Activated naive CD4-positive, alpha-beta T cell treated with anti-CD3 and anti-CD28 coated beads for 36 hours (primary cell): Measurements from ENCODE around the gene NEB. TPM values are rescaled to one million over a fixed set of nuclear protein-coding genes. Genes with fewer than 3 reads are reported as not detected.
"Not testable (repeated sequence)": the region's sequence is repeated elsewhere in the genome, so short reads cannot be mapped to it uniquely, and the experiment has no call there.

ENCODE experiments used
- CTCF ChIA-PET: fragments of 350-600 bp; sonication (Branson Sonifier 250); formaldehyde crosslinking; loops from one replicate; lab custom pipeline; 2021; ENCODE audit warnings: antibody characterized with exemption; lab: Charles Lee
- DNase-seq: peaks from one replicate; pipeline ENCODE4 v3.0.0-alpha.2; 2020
- H3K27ac Mint-ChIP-seq: one replicate; pipeline ENCODE4 v1.8.0; 2021; ENCODE audit warnings: mild to moderate bottlenecking, mixed read lengths
- H3K27me3 Mint-ChIP-seq: one replicate; pipeline ENCODE4 v1.8.0; 2021; ENCODE audit warnings: low read depth, mixed read lengths
- H3K36me3 Mint-ChIP-seq: one replicate; pipeline ENCODE4 v1.8.0; 2021; ENCODE audit warnings: low read depth, mixed read lengths
- H3K4me1 Mint-ChIP-seq: one replicate; pipeline ENCODE4 v1.8.0; 2021; ENCODE audit warnings: low read depth, mixed read lengths
- H3K4me3 Mint-ChIP-seq: one replicate; pipeline ENCODE4 v1.8.0; 2021; ENCODE audit warnings: mild to moderate bottlenecking, moderate library complexity, mixed read lengths
- H3K9me3 Mint-ChIP-seq: one replicate; pipeline ENCODE4 v1.8.0; 2021; ENCODE audit warnings: mixed read lengths
- intact Hi-C: fragments of 100-400 bp; cut with micrococcal nuclease; formaldehyde crosslinking; loops from one replicate; pipeline ENCODE4 v1.15.1; 2023
- total RNA-seq, 2 experiments: library from RNA; stranded (reverse); gene quantifications; one replicate each; pipeline ENCODE4 v1.2.3, GENCODE V29; 2021

Gene NEB
- total RNA-seq, 2 experiments from 2014 or later, result 0.14 to 0.22 TPM

DNA sequence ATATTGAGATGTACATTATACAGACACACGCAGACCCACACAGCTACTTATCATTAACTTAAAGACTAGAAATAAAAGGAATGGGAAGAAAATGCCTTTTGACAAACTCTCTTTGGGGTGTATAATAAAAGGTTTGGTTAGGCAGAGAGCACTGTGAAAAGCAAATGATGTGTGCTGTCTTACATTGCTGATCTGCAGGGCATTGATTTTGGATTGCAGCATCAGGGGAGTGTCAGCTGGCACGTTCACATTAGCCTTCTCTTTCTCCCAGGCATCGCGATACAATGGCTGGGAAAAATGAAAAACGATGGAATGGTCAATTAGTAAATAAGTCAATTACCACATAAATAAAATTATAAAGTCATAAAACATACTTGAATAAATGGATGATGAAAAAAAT, 153.0 kb downstream of the NEB start:
- H3K36me3 Mint-ChIP-seq, intact Hi-C loops, H3K27me3 Mint-ChIP-seq, H3K4me3 Mint-ChIP-seq, H3K9me3 Mint-ChIP-seq, H3K4me1 Mint-ChIP-seq, H3K27ac Mint-ChIP-seq, DNase-seq, CTCF ChIA-PET: not testable (repeated sequence)

DNA sequence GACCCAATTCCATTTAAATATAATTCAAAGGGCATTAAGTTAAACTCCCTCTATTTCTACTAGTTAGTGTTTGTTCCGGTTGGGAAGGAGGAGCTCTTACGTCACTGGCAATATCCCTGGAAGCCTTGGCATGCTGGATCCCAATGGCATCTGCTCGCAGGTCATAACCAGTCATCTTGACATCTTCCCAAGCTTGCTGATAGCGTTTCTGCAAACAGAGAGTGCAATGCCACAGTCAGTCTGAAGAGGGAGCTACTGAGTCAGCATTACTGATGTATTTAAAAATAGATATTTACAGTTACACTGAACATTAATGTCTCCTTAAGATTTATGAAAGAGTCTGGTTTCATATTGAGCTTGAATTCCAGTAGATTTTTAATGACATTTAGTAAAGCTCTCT, 153.6 kb downstream of the NEB start:
- CTCF ChIA-PET, H3K27me3 Mint-ChIP-seq, H3K4me1 Mint-ChIP-seq, H3K4me3 Mint-ChIP-seq, H3K9me3 Mint-ChIP-seq, DNase-seq, intact Hi-C loops, H3K27ac Mint-ChIP-seq, H3K36me3 Mint-ChIP-seq: not testable (repeated sequence)

DNA sequence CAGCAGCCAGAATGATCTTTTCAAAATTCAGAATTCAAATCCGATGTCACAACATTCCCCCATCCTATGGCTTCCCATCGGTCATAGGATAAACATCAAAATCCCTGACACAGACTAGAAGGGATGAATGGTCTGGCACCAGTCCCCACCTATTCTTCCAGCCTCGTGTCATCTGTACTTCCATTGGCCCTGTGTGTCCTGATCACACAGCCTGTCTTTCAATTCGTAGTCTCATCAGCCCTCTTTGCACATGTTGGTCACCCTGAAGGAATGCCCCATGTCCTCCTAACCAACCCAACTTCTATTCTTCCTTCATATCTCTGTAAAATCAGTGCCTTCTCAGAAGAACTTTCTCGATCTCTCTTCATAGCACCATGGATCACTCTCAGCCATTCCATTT, 157.2 kb downstream of the NEB start:
- intact Hi-C loops, result no loop called here
- CTCF ChIA-PET, result no interaction called here

DNA sequence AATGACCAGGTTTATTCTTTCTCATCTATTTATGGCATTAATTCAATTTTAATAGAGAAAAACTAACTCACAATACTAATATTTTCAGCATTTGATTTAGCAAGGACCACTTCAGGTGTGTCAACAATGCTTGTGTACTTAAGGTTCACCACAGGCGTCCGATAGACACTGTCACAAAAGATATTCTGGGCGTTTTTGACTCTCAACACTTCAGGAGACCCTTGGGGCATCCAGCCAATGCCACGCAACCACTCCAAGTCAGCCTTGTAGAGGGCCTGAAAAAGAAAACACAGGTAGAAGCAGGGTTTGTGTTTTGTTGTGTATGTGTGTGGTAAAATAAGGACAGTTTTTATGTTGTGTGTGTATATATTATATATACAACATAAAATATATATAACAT, 158.2 kb downstream of the NEB start:
- no peaks in the 10 kb centered on the region for H3K4me1 Mint-ChIP-seq
- intact Hi-C loops, result no loop called here
- no peak for DNase-seq
- no peaks in the 10 kb centered on the region for H3K36me3 Mint-ChIP-seq
- no peaks in the 10 kb centered on the region for H3K9me3 Mint-ChIP-seq
- no peaks in the 10 kb centered on the region for H3K27me3 Mint-ChIP-seq
- CTCF ChIA-PET, result no interaction called here
- no peak overlapping the region for H3K27ac Mint-ChIP-seq
- no peak overlapping the region for H3K4me3 Mint-ChIP-seq

More for the DNA sequence above, 157.2 kb downstream of the NEB start:
- no peak overlapping the region for H3K4me3 Mint-ChIP-seq
- H3K36me3 Mint-ChIP-seq, result no peaks in the 10 kb centered on the region
- H3K9me3 Mint-ChIP-seq, result no peaks in the 10 kb centered on the region
- no peaks in the 10 kb centered on the region for H3K27me3 Mint-ChIP-seq
- no peak for DNase-seq
- no peak overlapping the region for H3K27ac Mint-ChIP-seq
- no peaks in the 10 kb centered on the region for H3K4me1 Mint-ChIP-seq

DNA sequence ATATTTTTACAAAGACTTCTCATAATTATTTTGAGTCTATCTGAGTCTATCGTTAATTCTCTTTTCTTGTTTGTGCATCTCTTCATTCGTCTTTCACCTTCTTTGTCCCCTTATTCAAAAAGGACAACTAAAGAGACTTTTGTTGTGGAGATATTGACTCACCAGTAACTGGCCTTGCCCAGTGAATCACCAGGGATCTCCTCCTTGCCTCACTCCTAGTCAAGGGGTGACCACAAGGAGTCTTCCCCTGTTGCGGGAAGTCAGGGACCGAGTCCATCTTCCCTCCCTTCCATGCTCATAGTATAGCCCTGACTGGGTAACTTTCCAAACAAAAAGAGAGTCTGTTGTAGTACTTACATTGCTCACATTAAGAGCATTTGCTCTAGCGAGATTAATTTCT, 158.9 kb downstream of the NEB start:
- H3K27ac Mint-ChIP-seq, result no peak overlapping the region
- DNase-seq, result no peak
- H3K4me3 Mint-ChIP-seq, result no peak overlapping the region
- no peaks in the 10 kb centered on the region for H3K27me3 Mint-ChIP-seq
- intact Hi-C loops, result no loop called here
- CTCF ChIA-PET, result no interaction called here
- no peaks in the 10 kb centered on the region for H3K4me1 Mint-ChIP-seq
- no peaks in the 10 kb centered on the region for H3K36me3 Mint-ChIP-seq
- H3K9me3 Mint-ChIP-seq, result no peaks in the 10 kb centered on the region

DNA sequence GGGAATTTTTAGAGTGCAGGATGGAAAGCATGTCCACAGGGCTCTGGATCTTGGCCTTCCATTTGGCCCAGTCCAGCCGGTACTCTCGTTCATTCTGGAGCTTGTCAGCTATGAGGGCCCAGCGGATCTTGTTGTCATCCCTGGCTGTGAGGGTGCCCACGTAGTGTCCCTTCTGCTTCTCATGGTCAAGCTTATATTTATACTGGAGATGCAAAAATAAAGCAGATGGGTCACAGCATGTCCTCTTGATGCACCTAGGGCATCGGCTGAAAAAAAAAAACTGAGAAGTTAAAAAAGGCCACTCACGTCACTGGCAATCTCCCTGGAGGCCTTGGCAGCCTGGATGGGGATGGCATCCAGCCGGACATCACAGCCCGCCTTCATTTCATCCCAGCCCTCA, 164.1 kb downstream of the NEB start:
- no peaks in the 10 kb centered on the region for H3K9me3 Mint-ChIP-seq
- intact Hi-C loops, result no loop called here

DNA sequence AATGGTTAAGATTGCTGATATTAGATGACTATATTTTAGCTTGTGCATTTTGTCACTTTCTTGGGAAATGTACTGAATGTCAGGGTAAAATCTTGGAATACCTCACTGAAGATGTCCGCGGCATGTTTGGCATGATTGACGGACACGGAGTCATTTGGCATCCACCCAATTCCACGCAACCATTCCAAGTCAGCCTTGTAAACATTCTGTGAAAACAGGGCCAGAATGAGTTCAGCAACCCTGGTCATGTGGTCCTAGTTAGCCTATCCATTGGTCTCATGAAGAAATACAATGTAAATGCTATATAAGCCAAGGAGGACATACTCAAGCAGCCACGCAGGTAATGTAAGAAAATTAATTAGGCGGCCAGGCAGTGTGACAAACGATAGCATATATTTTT, 165.1 kb downstream of the NEB start:
- Mint-ChIP-seq H3K27me3 (no peaks in the 10 kb centered on the region), H3K4me1 (no peaks in the 10 kb centered on the region), H3K36me3 (no peaks in the 10 kb centered on the region), H3K27ac (no peak overlapping the region), H3K9me3 (no peaks in the 10 kb centered on the region), H3K4me3 (no peak overlapping the region)
- intact Hi-C loops, result no loop called here
- DNase-seq, result no peak
- CTCF ChIA-PET, result no interaction called here

More for the DNA sequence above, 164.1 kb downstream of the NEB start:
- Mint-ChIP-seq H3K4me1 (no peaks in the 10 kb centered on the region), H3K27ac (no peak overlapping the region), H3K36me3 (no peaks in the 10 kb centered on the region), H3K4me3 (no peak overlapping the region), H3K27me3 (no peaks in the 10 kb centered on the region)
- CTCF ChIA-PET, result interaction anchor here (0.6 kb wide), 1 partner anchor 8 kb away, joined by 4 read pairs; no protein-coding TSS in a partner anchor
- no peak for DNase-seq

DNA sequence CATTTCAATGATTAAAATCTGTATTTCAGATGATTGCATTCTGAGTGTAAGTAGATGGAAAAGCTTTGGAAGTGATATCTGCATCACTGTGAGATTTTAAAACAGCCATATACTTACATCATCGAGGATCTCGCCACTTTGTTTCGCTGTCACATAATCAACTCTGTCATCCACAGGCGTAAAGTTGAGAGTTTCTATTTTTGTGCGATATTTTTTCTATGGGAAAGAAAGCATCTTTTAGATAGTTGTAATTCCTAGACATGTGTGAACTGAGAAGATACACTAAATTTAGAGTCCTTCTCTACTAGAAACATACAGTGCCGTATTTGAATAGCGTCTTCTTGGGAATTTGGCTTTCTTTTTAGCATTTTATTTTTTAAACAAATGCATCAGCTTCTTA, 165.8 kb downstream of the NEB start:
- Mint-ChIP-seq H3K4me1 (no peaks in the 10 kb centered on the region), H3K4me3 (no peak overlapping the region), H3K9me3 (no peaks in the 10 kb centered on the region), H3K27ac (no peak overlapping the region), H3K27me3 (no peaks in the 10 kb centered on the region), H3K36me3 (no peaks in the 10 kb centered on the region)
- intact Hi-C loops, result no loop called here
- CTCF ChIA-PET, result no interaction called here
- DNase-seq, result no peak

DNA sequence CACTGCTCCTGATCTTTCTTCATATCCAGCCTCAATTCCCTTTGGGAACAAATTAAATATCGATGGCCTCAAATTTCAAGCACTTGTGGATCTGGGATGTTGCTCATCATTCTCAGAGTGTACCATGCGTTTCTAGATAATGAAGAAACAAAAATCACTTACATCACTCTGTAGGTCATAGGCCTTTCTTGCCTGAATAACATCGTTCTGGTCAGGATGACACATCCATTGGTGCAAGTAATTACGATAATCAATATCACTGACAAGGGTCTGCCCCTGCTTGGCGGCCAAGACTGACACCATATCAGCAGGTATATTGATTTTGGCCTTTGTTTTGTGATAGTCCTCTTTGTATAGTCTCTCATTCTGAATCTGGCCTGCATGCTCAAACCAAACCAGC, 167.3 kb downstream of the NEB start:
- no peak overlapping the region for H3K4me3 Mint-ChIP-seq
- no peaks in the 10 kb centered on the region for H3K4me1 Mint-ChIP-seq
- CTCF ChIA-PET, result interaction anchor here (0.7 kb wide), 1 partner anchor 188 kb away, joined by 3 read pairs; no protein-coding TSS in a partner anchor
- DNase-seq, result no peak
- no peaks in the 10 kb centered on the region for H3K27me3 Mint-ChIP-seq
- no peaks in the 10 kb centered on the region for H3K36me3 Mint-ChIP-seq
- intact Hi-C loops, result no loop called here
- no peaks in the 10 kb centered on the region for H3K9me3 Mint-ChIP-seq
- no peak overlapping the region for H3K27ac Mint-ChIP-seq

DNA sequence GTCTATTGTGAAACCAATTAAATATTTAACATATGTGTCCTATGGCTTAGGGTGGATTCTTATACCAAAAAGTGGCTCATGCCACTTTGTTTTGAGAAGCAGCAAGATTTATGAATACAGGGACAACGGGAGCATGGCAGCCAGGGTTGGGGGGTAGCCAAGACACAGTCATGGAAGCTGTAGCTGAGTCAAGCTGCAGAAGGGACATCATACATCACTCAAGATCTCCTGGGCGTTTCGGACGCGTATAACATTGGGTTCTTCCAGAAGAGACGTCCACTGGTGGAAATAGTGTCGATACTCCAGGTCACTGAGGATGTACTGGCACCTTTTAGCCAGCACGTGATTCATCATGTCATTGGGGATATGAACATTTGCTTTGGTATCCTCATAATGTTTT, 171.9 kb downstream of the NEB start:
- DNase-seq, result no peak
- CTCF ChIA-PET, result no interaction called here
- Mint-ChIP-seq H3K4me1 (no peaks in the 10 kb centered on the region), H3K36me3 (peaks cover 2% of the 10 kb centered on the region), H3K27me3 (no peaks in the 10 kb centered on the region), H3K4me3 (no peak overlapping the region), H3K27ac (no peak overlapping the region), H3K9me3 (peaks cover 17% of the 10 kb centered on the region)
- intact Hi-C loops, result no loop called here

DNA sequence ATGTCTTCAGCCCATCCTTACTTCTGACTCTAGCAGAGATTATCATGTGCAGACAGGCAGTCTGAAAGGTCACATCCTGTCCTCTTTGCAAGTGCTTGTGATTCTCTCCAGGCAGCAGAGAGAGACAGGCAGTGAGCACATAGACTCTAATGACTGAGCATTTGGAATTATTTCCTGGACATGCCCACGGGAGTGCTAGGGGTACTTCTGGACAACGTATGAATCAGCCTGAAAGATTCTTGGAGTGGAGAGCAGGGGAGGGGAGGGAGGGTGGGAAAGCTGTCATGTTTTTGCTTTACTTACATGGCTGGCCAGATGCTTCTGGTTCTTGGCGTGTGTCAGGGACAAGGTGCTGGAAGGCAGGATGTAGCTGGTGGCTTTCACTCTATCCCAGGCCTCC, 174.0 kb downstream of the NEB start:
- Mint-ChIP-seq H3K9me3 (peaks cover 22% of the 10 kb centered on the region), H3K36me3 (peaks cover 7% of the 10 kb centered on the region), H3K27me3 (no peaks in the 10 kb centered on the region), H3K4me3 (no peak overlapping the region), H3K27ac (no peak overlapping the region), H3K4me1 (no peaks in the 10 kb centered on the region)
- intact Hi-C loops, result no loop called here
- CTCF ChIA-PET, result no interaction called here
- no peak for DNase-seq

DNA sequence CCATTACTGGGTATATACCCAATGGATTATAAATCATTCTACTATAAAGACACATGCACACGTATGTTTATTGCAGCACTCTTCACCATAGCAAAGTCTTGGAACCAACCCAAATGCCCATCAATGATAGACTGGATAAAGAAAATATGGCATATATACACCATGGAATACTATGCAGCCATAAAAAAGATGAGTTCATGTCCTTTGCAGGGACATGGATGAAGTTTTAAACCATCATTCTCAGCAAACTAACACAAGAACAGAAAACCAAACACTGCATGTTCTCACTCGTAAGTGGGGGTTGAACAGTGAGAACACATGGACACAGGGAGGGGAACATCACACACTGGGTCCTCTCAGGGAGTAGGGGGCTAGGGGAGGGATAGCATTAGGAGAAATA, 174.8 kb downstream of the NEB start:
- intact Hi-C loops, H3K4me3 Mint-ChIP-seq, H3K27me3 Mint-ChIP-seq, H3K27ac Mint-ChIP-seq, CTCF ChIA-PET, DNase-seq, H3K4me1 Mint-ChIP-seq: not testable (repeated sequence)
- Mint-ChIP-seq H3K36me3 (peaks cover 11% of the 10 kb centered on the region), H3K9me3 (peaks cover 22% of the 10 kb centered on the region)

DNA sequence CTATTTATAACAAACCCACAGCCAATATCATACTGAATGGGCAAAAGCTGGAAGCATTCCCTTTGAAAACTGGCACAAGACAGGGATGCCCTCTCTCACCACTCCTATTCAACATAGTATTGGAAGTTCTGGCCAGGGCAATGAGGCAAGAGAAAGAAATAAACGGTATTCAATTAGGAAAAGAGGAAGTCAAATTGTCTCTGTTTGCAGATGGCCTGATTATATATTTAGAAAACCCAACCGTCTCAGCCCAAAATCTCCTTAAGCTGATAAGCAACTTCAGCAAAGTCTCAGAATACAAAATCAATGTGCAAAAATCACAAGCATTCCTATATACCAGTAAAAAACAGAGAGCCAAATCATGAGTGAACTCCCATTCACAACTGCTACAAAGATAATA, 176.4 kb downstream of the NEB start:
- CTCF ChIA-PET, intact Hi-C loops, H3K27ac Mint-ChIP-seq, H3K4me1 Mint-ChIP-seq, H3K27me3 Mint-ChIP-seq, H3K4me3 Mint-ChIP-seq, DNase-seq: not testable (repeated sequence)
- peaks cover 20% of the 10 kb centered on the region for H3K36me3 Mint-ChIP-seq
- H3K9me3 Mint-ChIP-seq, result peaks cover 22% of the 10 kb centered on the region

DNA sequence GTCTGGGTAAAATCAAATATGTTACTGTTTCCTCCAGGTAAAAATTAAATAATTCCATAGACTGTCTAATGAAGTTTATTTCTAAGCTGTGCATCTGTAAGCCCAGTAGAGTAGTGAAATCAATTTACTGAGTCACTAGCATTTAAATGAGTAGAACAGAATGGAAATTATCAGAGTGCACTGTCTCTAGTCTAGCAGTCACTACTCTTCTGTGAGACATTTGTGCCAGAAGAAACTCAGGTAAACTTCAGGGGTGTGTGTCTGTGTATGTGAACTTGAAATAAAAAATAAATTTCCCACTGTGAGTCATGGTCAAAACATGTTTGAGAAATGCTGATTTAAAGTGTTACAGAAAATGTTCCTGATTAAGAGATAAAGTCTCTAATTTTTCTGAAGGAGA, 178.2 kb downstream of the NEB start:
- peaks cover 22% of the 10 kb centered on the region for H3K9me3 Mint-ChIP-seq
- no peak overlapping the region for H3K27ac Mint-ChIP-seq
- CTCF ChIA-PET, result interaction anchor here (1.1 kb wide), 1 partner anchor 46 kb away, joined by 3 read pairs; no protein-coding TSS in a partner anchor
- peaks cover 20% of the 10 kb centered on the region for H3K36me3 Mint-ChIP-seq
- no peaks in the 10 kb centered on the region for H3K4me1 Mint-ChIP-seq
- H3K4me3 Mint-ChIP-seq, result no peak overlapping the region
- no peak for DNase-seq
- H3K27me3 Mint-ChIP-seq, result no peaks in the 10 kb centered on the region
- intact Hi-C loops, result no loop called here
